ENCODE results near the gene NID2.

GRCh38 chr14:52012635-52013034 lies 56.2 kb downstream of the NID2 start:
- no peak for TF ChIP-seq YY1 (IDR thresholded peaks at IDR 0.05; ENCODE audit: low read depth)
- no peak for TF ChIP-seq TCF12 (IDR thresholded peaks at IDR 0.05; ENCODE audit: low read depth)
- no peak for TF ChIP-seq ZBTB7A (IDR thresholded peaks at IDR 0.05; ENCODE audit: low read depth)
- no peak for TF ChIP-seq MAX (IDR thresholded peaks at IDR 0.05)
- no peak for TF ChIP-seq FOXM1 (IDR thresholded peaks at IDR 0.05; ENCODE audit: borderline replicate concordance, low read depth)
- no peak for TF ChIP-seq USF1 (IDR thresholded peaks at IDR 0.05)
- no peak for TF ChIP-seq CREB1 (IDR thresholded peaks at IDR 0.05; ENCODE audit: low read depth)
- TF ChIP-seq EP300 (IDR thresholded peaks at IDR 0.05; ENCODE audit: borderline replicate concordance), result no peak
- TF ChIP-seq NFIC (IDR thresholded peaks at IDR 0.05), result no peak

All from Ishikawa (cell line).